ENCODE data around the gene SND1.

SND1 gene

GRCh38 chr7:127651556-127652332, at the start of gene SND1:
Gene SND1 (plus strand): TSS chr7:127652194. CDS start chr7:127652374, 180 bp downstream.
- TF ChIP-seq CTCF (IDR thresholded peaks at IDR 0.05; ENCODE audit: low read depth, low read length, missing control alignments): no peak
- H3K4me3 ChIP-seq (ENCODE audit: low read depth, low read length): peak within 1 kb of the TSS; percentile 83
- DNase-seq (ENCODE audit: low read depth): peak; percentile 98

GRCh38 chr7:127608446-127608845, 43.5 kb upstream of the SND1 start:
- H3K4me3 ChIP-seq (ENCODE audit: low read depth, low read length): no peak overlapping the region
- TF ChIP-seq CTCF (IDR thresholded peaks at IDR 0.05; ENCODE audit: low read depth, low read length, missing control alignments): no peak
- no peak for DNase-seq (ENCODE audit: low read depth)

GRCh38 chr7:127609297-127609696, 42.7 kb upstream of the SND1 start:
- no peak overlapping the region for H3K4me3 ChIP-seq (ENCODE audit: low read depth, low read length)
- no peak for TF ChIP-seq CTCF (IDR thresholded peaks at IDR 0.05; ENCODE audit: low read depth, low read length, missing control alignments)
- DNase-seq (ENCODE audit: low read depth): no peak

- H3K4me3 ChIP-seq (ENCODE audit: low read depth, low read length): no peak overlapping the region
- no peak for DNase-seq (ENCODE audit: low read depth)
- TF ChIP-seq CTCF (IDR thresholded peaks at IDR 0.05; ENCODE audit: low read depth, low read length, missing control alignments): no peak
Measured at GRCh38 chr7:127612263-127612662, 39.7 kb upstream of the SND1 start.

- no peak for DNase-seq (ENCODE audit: low read depth)
- no peak for TF ChIP-seq CTCF (IDR thresholded peaks at IDR 0.05; ENCODE audit: low read depth, low read length, missing control alignments)
- no peak overlapping the region for H3K4me3 ChIP-seq (ENCODE audit: low read depth, low read length)
Measured at GRCh38 chr7:127616724-127617123, 35.3 kb upstream of the SND1 start.

GRCh38 chr7:127618042-127618441, 34.0 kb upstream of the SND1 start, which contains the start of gene PAX4:
Gene PAX4 (minus strand): TSS chr7:127618142. CDS start chr7:127615928, 2,214 bp downstream.
- no peak for DNase-seq (ENCODE audit: low read depth)
- H3K4me3 ChIP-seq (ENCODE audit: low read depth, low read length): no peak within 1 kb of the TSS
- no peak for TF ChIP-seq CTCF (IDR thresholded peaks at IDR 0.05; ENCODE audit: low read depth, low read length, missing control alignments)

GRCh38 chr7:127618775-127619174, 33.2 kb upstream of the SND1 start:
- H3K4me3 ChIP-seq (ENCODE audit: low read depth, low read length): no peak overlapping the region
- DNase-seq (ENCODE audit: low read depth): no peak
- no peak for TF ChIP-seq CTCF (IDR thresholded peaks at IDR 0.05; ENCODE audit: low read depth, low read length, missing control alignments)

Measured in GM12864 (cell line).